GM12878 (cell line): ENCODE measurements around the gene RYR2. TPM values are rescaled to one million over a fixed set of nuclear protein-coding genes. Genes with fewer than 3 reads are reported as not detected.

Source experiments
- ATAC-seq: fragments of 200-7000 bp; cut with Tn5 transposase; 3 replicates; pipeline ENCODE4 v1.9.1; 2020; ENCODE audit warnings: mild to moderate bottlenecking, moderate library complexity
- BruUV-seq: library from RNA; stranded (reverse); fragments of 400-500 nt; replicated peaks from 2 replicates; lab custom pipeline; 2021; lab: Mats Ljungman, UMichigan
- CTCF ChIA-PET: fragments of 300-600 bp; sonication (Branson Sonifier 250); formaldehyde crosslinking; extraction: SDS; loops from one replicate; lab custom pipeline; 2021; ENCODE audit warnings: inconsistent platforms; lab: Yijun Ruan, JAX
- POLR2A ChIA-PET: fragments of 350-600 bp; formaldehyde crosslinking; extraction: SDS; loops from one replicate; lab custom pipeline; 2021; ENCODE audit warnings: inconsistent platforms; lab: Charles Lee
- RAD21 ChIA-PET: fragments of 300-600 bp; sonication (Branson Sonifier 250); formaldehyde crosslinking; loops from one replicate; lab custom pipeline; 2023; ENCODE audit warnings: antibody characterized with exemption; ENCODE audit not compliant: unreplicated experiment; lab: Charles Lee
- SMC1A ChIA-PET: fragments of 300-600 bp; sonication (Branson Sonifier 250); formaldehyde crosslinking; loops from one replicate; lab custom pipeline; 2023; ENCODE audit not compliant: unreplicated experiment, uncharacterized antibody; lab: Charles Lee
- DNase-seq: peaks from one replicate; pipeline ENCODE4 v3.0.0-alpha.2; 2011; ENCODE audit warnings: low read depth, low spot score
- FAIRE-seq: peaks from 3 replicates; lab custom pipeline; 2011; peaks lifted over from hg19 to GRCh38; lab: Jason Lieb, UNC
- H2AFZ ChIP-seq: 2 replicates; pipeline ENCODE4 v1.6.0; 2011; ENCODE audit warnings: low read depth, low read length, control low read depth; ENCODE audit not compliant: control insufficient read depth
- H3K27ac ChIP-seq: 2 replicates; pipeline ENCODE4 v1.5.1; 2011; ENCODE audit warnings: control low read depth; ENCODE audit not compliant: control insufficient read depth, insufficient read depth
- H3K27me3 ChIP-seq, 2 experiments: replicated peaks in 1 of 2; 2 replicates each; pipeline versions ENCODE4 v1.6.0 to v1.6.1; 2011; ENCODE audit warnings: low read length in 1 of 2; ENCODE audit not compliant: control insufficient read depth in 2 of 2, insufficient read depth in 2 of 2
- H3K36me3 ChIP-seq, 2 experiments: 2 replicates each; pipeline ENCODE4 v1.5.1; 2011; ENCODE audit warnings: low read length in 1 of 2; ENCODE audit not compliant: control insufficient read depth in 2 of 2, insufficient read depth in 2 of 2
- H3K4me1 ChIP-seq: 2 replicates; pipeline ENCODE4 v1.6.1; 2011; ENCODE audit warnings: mild to moderate bottlenecking, low read length, moderate library complexity, mixed read lengths; ENCODE audit not compliant: control insufficient read depth, insufficient read depth
- H3K4me2 ChIP-seq: 2 replicates; pipeline ENCODE4 v1.6.0; 2011; ENCODE audit warnings: control low read depth; ENCODE audit not compliant: control insufficient read depth, insufficient read depth
- H3K4me3 ChIP-seq: fragments of 200-600 bp; sonication (generic); 2 replicates; pipeline ENCODE4 v1.5.1; 2016
- H3K79me2 ChIP-seq: 2 replicates; pipeline ENCODE4 v1.6.0; 2011; ENCODE audit warnings: low read length; ENCODE audit not compliant: control insufficient read depth, insufficient read depth
- H3K9ac ChIP-seq: 2 replicates; pipeline ENCODE4 v1.8.0; 2011; ENCODE audit warnings: low read length, control low read depth, mixed read lengths; ENCODE audit not compliant: control insufficient read depth, insufficient read depth
- H3K9me3 ChIP-seq: replicated peaks from 3 replicates; pipeline ENCODE4 v1.5.1; 2011; ENCODE audit warnings: mild to moderate bottlenecking, low read length; ENCODE audit not compliant: control insufficient read depth, insufficient read depth
- H4K20me1 ChIP-seq: 2 replicates; pipeline ENCODE4 v1.6.0; 2011; ENCODE audit not compliant: control insufficient read depth, insufficient read depth
- BACH1 ChIP-seq: fragments of 450-650 bp; IDR thresholded peaks from 2 replicates; pipeline ENCODE4 v1.6.1; 2017; ENCODE audit warnings: mild to moderate bottlenecking, borderline replicate concordance
- BHLHE40 ChIP-seq, 2 experiments: fragments of 450-650 bp in 1 of 2; IDR thresholded peaks; 2 replicates each; pipeline ENCODE4 v1.6.1; 2011 to 2017; ENCODE audit warnings: low read depth in 2 of 2, borderline replicate concordance in 1 of 2, improper control_type of control experiment in 1 of 2, low read length in 1 of 2, mild to moderate bottlenecking in 1 of 2
- CHD1 ChIP-seq: IDR thresholded peaks from 2 replicates; pipeline ENCODE4 v1.6.1; 2012; ENCODE audit warnings: low read depth, low read length, improper control_type of control experiment
- WGBS: methylation state at CpG from one replicate; pipeline ENCODE4 v1.1.6; 2016; ENCODE audit warnings: low lambda C conversion rate; ENCODE audit not compliant: insufficient replicate concordance, insufficient coverage; ENCODE audit errors: missing lambda C conversion rate; 5-methylcytosine and 5-hydroxymethylcytosine counted together
- in situ Hi-C: fragments of 300-500 bp; cut with MboI; formaldehyde crosslinking; loops from 9 replicates; pipeline ENCODE4 v1.14.3; 2018; ENCODE audit warnings: mixed read lengths
- intact Hi-C: fragments of 100-400 bp; cut with micrococcal nuclease; formaldehyde crosslinking; loops from one replicate; pipeline ENCODE4 v1.14.2; 2022; ENCODE audit not compliant: unreplicated experiment
- polyA plus RNA-seq, 11 experiments: library from polyadenylated mRNA; depleted of rRNA in 4 of 11; unstranded in 6 of 11; stranded (reverse) in 5 of 11; fragments of >200 nt; fragmentation: Nextera tagmentation in 4 of 11; fragmentation: Illumina TruSeq in 1 of 11; extraction: Ambion mirVana in 4 of 11; extraction: Trizol in 1 of 11; gene quantifications; 1 replicate in 1 of 11; 2 replicates in 10 of 11; pipeline versions ENCODE4 v1.2.1 to v1.2.3, GENCODE V29; 2011 to 2016; ENCODE audit warnings: inconsistent platforms in 2 of 11, missing spikeins in 2 of 11, low read depth in 1 of 11
- total RNA-seq, 4 experiments: library from RNA; depleted of rRNA in 3 of 4; stranded (reverse); fragments of >200 nt in 3 of 4; fragmentation: Illumina TruSeq in 1 of 4; extraction: Trizol in 1 of 4; gene quantifications; 2 replicates each; pipeline versions ENCODE4 v1.2.1 to v1.2.3, GENCODE V29; 2013 to 2021
- TF ChIP-seq, protein P1 (sequence below): fragments of 450-650 bp; IDR thresholded peaks from 2 replicates; pipeline ENCODE4 v1.6.1; 2017; ENCODE audit warnings: antibody characterized with exemption, mild to moderate bottlenecking, moderate library complexity

The RYR2 gene
- total and polyA plus RNA-seq, 10 of the 15 experiments (the other 5 are each of a cell fraction or from before 2014, with no cell fraction given): 0.01 to 0.04 TPM; not detected in 8

DNA sequence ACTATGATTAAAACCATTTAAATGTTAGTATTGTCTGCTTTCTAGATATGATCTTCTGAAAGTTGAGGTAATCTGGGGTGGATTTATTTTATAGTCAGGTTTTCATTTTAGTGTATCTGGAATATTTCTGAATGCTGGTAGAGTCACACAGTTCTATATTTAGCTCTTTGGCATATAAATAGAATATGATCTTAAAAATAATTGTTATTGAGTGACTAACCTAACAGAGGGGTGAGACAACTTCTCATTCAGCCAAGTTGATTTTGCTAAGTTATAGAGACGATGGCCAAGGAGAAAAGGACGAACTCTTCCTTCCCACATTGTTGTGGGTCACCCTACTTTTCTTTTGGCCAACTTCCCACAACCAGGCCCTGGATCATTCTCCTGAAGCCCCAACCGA is 30.6 kb upstream of the RYR2 start (continued):
- TF ChIP-seq, protein P1, sequence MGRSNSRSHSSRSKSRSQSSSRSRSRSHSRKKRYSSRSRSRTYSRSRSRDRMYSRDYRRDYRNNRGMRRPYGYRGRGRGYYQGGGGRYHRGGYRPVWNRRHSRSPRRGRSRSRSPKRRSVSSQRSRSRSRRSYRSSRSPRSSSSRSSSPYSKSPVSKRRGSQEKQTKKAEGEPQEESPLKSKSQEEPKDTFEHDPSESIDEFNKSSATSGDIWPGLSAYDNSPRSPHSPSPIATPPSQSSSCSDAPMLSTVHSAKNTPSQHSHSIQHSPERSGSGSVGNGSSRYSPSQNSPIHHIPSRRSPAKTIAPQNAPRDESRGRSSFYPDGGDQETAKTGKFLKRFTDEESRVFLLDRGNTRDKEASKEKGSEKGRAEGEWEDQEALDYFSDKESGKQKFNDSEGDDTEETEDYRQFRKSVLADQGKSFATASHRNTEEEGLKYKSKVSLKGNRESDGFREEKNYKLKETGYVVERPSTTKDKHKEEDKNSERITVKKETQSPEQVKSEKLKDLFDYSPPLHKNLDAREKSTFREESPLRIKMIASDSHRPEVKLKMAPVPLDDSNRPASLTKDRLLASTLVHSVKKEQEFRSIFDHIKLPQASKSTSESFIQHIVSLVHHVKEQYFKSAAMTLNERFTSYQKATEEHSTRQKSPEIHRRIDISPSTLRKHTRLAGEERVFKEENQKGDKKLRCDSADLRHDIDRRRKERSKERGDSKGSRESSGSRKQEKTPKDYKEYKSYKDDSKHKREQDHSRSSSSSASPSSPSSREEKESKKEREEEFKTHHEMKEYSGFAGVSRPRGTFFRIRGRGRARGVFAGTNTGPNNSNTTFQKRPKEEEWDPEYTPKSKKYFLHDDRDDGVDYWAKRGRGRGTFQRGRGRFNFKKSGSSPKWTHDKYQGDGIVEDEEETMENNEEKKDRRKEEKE: no peak
- no peak for TF ChIP-seq BACH1

DNA sequence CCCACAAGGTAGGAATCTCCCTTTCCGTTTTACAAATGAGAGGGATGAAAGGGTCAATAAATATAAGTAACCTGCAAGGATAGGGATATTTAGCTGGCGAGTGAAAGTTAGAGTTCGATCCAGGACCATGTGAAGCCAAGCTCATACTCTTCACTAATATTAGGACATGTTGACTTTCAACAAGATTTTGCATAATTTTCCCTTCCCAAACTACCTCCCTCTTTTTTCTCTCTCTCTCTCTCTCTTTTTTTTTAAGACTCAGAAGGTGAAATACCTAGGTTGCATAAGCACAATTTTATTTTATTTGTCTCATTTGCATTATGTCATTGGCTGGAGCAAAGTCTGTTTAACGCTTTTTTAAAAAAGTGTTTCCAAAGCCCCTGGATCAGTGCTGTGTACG is 29.6 kb upstream of the RYR2 start:
- H3K4me1 ChIP-seq: no peaks in the 10 kb centered on the region
- DNase-seq: no peak
- no peak overlapping the region for H2AFZ ChIP-seq
- no peaks in the 10 kb centered on the region; a peak in 1 of 4 replicates for H3K27me3 ChIP-seq
- ChIA-PET POLR2A (no interaction called here), RAD21 (no interaction called here), SMC1A (no interaction called here), CTCF (no interaction called here)
- no peak overlapping the region for H3K4me3 ChIP-seq
- no peak for FAIRE-seq
- intact Hi-C loops (no loop called here), in situ Hi-C loops (no loop called here)
- H4K20me1 ChIP-seq: no peaks in the 10 kb centered on the region
- 40% methylated on average over 5 of the region's 5 CpGs for WGBS
- H3K79me2 ChIP-seq: no peaks in the 10 kb centered on the region
- no TSS peak for BruUV-seq
- H3K4me2 ChIP-seq: no peak overlapping the region
- H3K9me3 ChIP-seq: no peaks in the 10 kb centered on the region
- H3K36me3 ChIP-seq: no peaks in the 10 kb centered on the region
- H3K9ac ChIP-seq: no peak overlapping the region
- no peak overlapping the region for H3K27ac ChIP-seq
- TF ChIP-seq BHLHE40 (IDR thresholded peaks at IDR 0.05; ENCODE audit: borderline replicate concordance in 1 of 2, low read depth in 2 of 2, low read length in 1 of 2) (no peak), CHD1 (no peak)
- no peak for ATAC-seq
